Measurements from ENCODE around the gene FRAT2. TPM values are rescaled to one million over a fixed set of nuclear protein-coding genes. Genes with fewer than 3 reads are reported as not detected.

FRAT2 gene
- total RNA-seq, 4 donors from 2014 or later: 16.6 to 29.4 (median 20.3) TPM

GRCh38 chr10:97323501-97323900 lies 11.0 kb downstream of the FRAT2 start:
- TF ChIP-seq POLR2A (IDR thresholded peaks at IDR 0.05) (no peak), CTCF (IDR thresholded peaks at IDR 0.05) (no peak)
- H3K9me3 ChIP-seq: no peaks in the 10 kb centered on the region
- H3K36me3 ChIP-seq: peaks cover 0 to 4% (median 0%) of the 10 kb centered on the region in 3 donors
- 77 to 78% methylated on average over 2 to 4 of the region's 4 CpGs for WGBS, 2 donors
- peaks cover 11 to 44% (median 12%) of the 10 kb centered on the region in 3 donors for H3K4me1 ChIP-seq
- no peaks in the 10 kb centered on the region for H3K27me3 ChIP-seq
- no peak overlapping the region for H3K4me3 ChIP-seq
- no peak overlapping the region for H3K27ac ChIP-seq
- DNase-seq: no peak
- intact Hi-C loops (cut with DNase I): no loop called here

GRCh38 chr10:97321804-97322190 lies 12.7 kb downstream of the FRAT2 start:
- peak overlapping the region in 1 of 4 donors; percentile 34 for H3K27ac ChIP-seq
- peaks cover 11 to 44% (median 12%) of the 10 kb centered on the region in 3 donors for H3K4me1 ChIP-seq
- H3K9me3 ChIP-seq: no peaks in the 10 kb centered on the region
- H3K27me3 ChIP-seq: no peaks in the 10 kb centered on the region
- 40 to 68% methylated on average over 3 of the region's 3 CpGs for WGBS, 2 donors
- no peaks in the 10 kb centered on the region for H3K36me3 ChIP-seq
- TF ChIP-seq POLR2A (IDR thresholded peaks at IDR 0.05) (no peak), CTCF (IDR thresholded peaks at IDR 0.05) (no peak)
- peak overlapping the region in 1 of 4 donors; percentile 98 for H3K4me3 ChIP-seq
- no peak for DNase-seq
- intact Hi-C loops (cut with DNase I): no loop called here

DNA sequence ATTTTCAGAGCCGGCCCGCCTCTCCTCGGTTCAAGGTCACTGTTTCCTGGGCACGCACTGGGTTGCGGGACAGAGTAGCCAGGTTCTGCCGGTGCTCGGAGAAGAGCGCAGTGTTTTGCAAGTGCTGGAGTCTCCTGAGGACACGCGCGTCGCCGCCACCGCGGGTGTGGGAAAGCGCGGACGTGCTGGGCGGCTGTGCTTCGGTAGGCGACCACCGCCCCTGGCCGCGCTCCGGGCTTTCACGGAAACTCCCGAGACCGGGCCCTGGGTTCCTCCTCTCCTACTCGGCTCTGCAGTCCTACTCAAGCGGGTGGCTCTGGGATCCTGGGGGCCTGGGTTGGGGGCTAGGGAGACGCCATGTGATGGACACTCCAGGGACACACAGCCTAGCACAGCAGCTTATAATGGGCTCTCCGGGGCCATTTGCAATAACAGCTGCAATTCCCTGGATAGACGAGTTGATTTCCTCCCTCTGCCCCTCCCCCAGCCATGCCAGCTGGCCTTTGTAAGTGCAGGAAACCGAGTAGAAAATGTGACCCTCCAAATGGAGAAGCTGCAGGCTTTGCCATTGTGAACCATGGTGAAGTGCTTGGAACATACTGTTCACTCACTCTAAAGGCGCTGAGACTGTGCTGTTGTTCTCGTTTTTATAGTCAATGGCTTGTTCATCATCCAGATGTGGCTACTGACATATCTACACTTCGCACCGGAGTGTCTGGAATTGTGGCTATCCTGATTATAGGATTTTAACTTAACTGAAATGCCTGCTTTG lies 13.3 kb downstream of the FRAT2 start:
- no peaks in the 10 kb centered on the region for H3K36me3 ChIP-seq
- peaks cover 11 to 38% (median 12%) of the 10 kb centered on the region in 3 donors for H3K4me1 ChIP-seq
- TF ChIP-seq CTCF (IDR thresholded peaks at IDR 0.05): no peak
- peak in 1 of 4 donors; percentile 29 for TF ChIP-seq POLR2A (IDR thresholded peaks at IDR 0.05)
- H3K27me3 ChIP-seq: no peaks in the 10 kb centered on the region
- WGBS, 2 donors: 43 to 55% methylated on average over 11 to 23 of the region's 38 CpGs
- DNase-seq: no peak
- H3K9me3 ChIP-seq: no peaks in the 10 kb centered on the region
- intact Hi-C loops (cut with DNase I): no loop called here
- H3K4me3 ChIP-seq: peak overlapping the region; percentile 70 to 98 (median 84)
- peak overlapping the region; percentile 89 to 99 (median 98) for H3K27ac ChIP-seq

DNA sequence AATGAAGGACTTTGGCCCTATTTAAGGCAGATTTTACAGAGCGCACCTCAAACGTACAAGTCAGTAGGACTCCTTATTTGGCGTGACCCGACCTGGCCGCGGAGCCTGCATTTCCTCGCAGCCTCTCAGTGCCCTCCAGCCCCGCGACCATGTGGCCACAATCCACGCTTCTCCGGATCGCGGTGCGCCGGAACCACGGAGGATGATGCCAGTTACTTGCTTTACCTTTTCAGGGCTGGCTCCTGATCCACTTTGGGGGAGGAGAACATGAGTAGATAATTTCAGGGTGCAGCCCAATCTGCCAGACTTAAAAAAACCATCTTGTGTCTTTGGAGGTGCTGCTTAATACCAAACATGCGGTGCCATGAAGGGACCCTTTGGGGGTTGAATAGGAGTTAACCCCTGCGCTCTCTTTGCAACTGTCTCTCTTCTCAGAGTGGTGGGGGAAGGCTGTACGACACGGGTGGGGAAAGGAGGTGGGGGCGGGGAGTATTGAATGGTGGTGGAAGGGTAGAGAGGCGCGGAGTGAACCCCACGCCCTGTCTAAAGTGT lies 14.0 kb downstream of the FRAT2 start:
- DNase-seq: no peak
- no peaks in the 10 kb centered on the region for H3K36me3 ChIP-seq
- TF ChIP-seq POLR2A (IDR thresholded peaks at IDR 0.05) (no peak), CTCF (IDR thresholded peaks at IDR 0.05) (no peak)
- peaks cover 11 to 35% (median 12%) of the 10 kb centered on the region in 3 donors for H3K4me1 ChIP-seq
- H3K27ac ChIP-seq: peak overlapping the region; percentile 89 to 99 (median 98)
- 8 to 21% methylated on average over 13 to 22 of the region's 24 CpGs for WGBS, 2 donors
- intact Hi-C loops (cut with DNase I): no loop called here
- H3K27me3 ChIP-seq: no peaks in the 10 kb centered on the region
- H3K9me3 ChIP-seq: no peaks in the 10 kb centered on the region
- peak overlapping the region; percentile 70 to 98 (median 84) for H3K4me3 ChIP-seq
